Esophagus muscularis mucosa (tissue), 4 donors: ENCODE measurements around the gene CDC42BPA. TPM values are rescaled to one million over a fixed set of nuclear protein-coding genes. Genes with fewer than 3 reads are reported as not detected.

Source experiments
- DNase-seq: peaks from one replicate; pipeline ENCODE4 v3.0.0-alpha.2; 2017; ENCODE audit errors: extremely low spot score
- H3K27ac ChIP-seq, 4 donors: fragments of 200-600 bp; sonication (generic); replicated peaks in 1 of 4; 1 replicate in 3 of 4; 2 replicates in 1 of 4; pipeline ENCODE4 v1.5.1; 2016 to 2019; ENCODE audit warnings: mild to moderate bottlenecking in 1 of 4
- H3K27me3 ChIP-seq, 4 donors: fragments of 200-600 bp; sonication (generic); one replicate each; pipeline versions ENCODE4 v1.5.1 to v1.6.0; 2016 to 2019
- H3K36me3 ChIP-seq, 4 donors: fragments of 200-600 bp; sonication (generic); one replicate each; pipeline ENCODE4 v1.5.1; 2016 to 2019
- H3K4me1 ChIP-seq, 4 donors: fragments of 200-600 bp; sonication (generic); one replicate each; pipeline ENCODE4 v1.5.1; 2016 to 2019
- H3K4me3 ChIP-seq, 4 donors: fragments of 200-600 bp; sonication (generic); 1 replicate in 2 of 4; 2 replicates in 2 of 4; pipeline ENCODE4 v1.5.1; 2016 to 2019; ENCODE audit warnings: mild to moderate bottlenecking in 4 of 4, moderate library complexity in 1 of 4
- H3K9me3 ChIP-seq, 4 donors: fragments of 200-600 bp; sonication (generic); 1 replicate in 3 of 4; 2 replicates in 1 of 4; pipeline ENCODE4 v1.5.1; 2016 to 2019
- EP300 ChIP-seq: sonication (generic); formaldehyde crosslinking; IDR thresholded peaks from one replicate; pipeline ENCODE4 v1.6.1; 2017; ENCODE audit warnings: antibody characterized with exemption
- POLR2A ChIP-seq: fragments of 450-650 bp; IDR thresholded peaks from one replicate; pipeline ENCODE4 v1.6.1; 2017; ENCODE audit warnings: antibody characterized with exemption, moderate library complexity, mild to moderate bottlenecking, low read depth
- POLR2AphosphoS5 ChIP-seq, 2 donors: sonication (generic); formaldehyde crosslinking; IDR thresholded peaks; one replicate each; pipeline ENCODE4 v1.6.1; 2017; ENCODE audit warnings: antibody characterized with exemption in 2 of 2
- WGBS: methylation state at CpG from one replicate; pipeline ENCODE4 v1.1.5; 2018; 5-methylcytosine and 5-hydroxymethylcytosine counted together
- intact Hi-C: fragments of 100-400 bp; cut with DNase I; formaldehyde crosslinking; loops from one replicate; pipeline ENCODE4 v1.15.1; 2023
- total RNA-seq, 4 donors: library from RNA; depleted of rRNA; stranded (reverse); fragments of >200 nt; gene quantifications; one replicate each; pipeline versions ENCODE4 v1.1.0 to v1.2.1, GENCODE V29; 2016
- TF ChIP-seq, protein P1 (sequence below), 3 experiments: fragments of 200-600 bp in 2 of 3; fragments of 450-650 bp in 1 of 3; sonication (generic) in 2 of 3; IDR thresholded peaks; one replicate each; pipeline ENCODE4 v1.5.1; 2017 to 2019; ENCODE audit warnings: antibody characterized with exemption in 3 of 3, mild to moderate bottlenecking in 2 of 3, moderate library complexity in 1 of 3

The CDC42BPA gene
- total RNA-seq, 4 donors from 2014 or later, result 59.5 to 72.2 (median 69.7) TPM

DNA sequence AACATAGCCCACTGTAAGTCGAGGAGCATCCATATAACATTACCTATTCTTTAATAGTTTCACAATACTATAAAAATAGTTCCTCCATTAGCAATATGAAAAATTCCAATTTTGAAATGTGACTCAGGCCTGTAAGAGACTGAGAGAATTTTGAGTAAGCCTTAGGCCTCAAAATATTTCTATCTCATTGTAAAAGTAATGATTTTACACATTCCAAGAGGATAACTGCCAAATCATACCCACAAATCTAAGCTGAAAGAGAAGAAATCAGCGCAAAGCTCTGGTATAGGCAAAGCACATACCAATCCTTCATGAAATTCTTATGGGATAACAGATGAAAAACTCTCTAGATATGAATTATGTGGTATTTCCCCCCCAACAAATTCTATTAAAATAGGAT is 144.1 kb downstream of the CDC42BPA start:
- no peaks in the 10 kb centered on the region for H3K9me3 ChIP-seq
- no peak overlapping the region for H3K4me3 ChIP-seq
- no peaks in the 10 kb centered on the region for H3K36me3 ChIP-seq
- H3K27ac ChIP-seq, result no peak overlapping the region
- no peak for TF ChIP-seq EP300
- TF ChIP-seq POLR2AphosphoS5 (IDR thresholded peaks at IDR 0.05), result no peak
- no peak for TF ChIP-seq POLR2A
- TF ChIP-seq, protein P1, sequence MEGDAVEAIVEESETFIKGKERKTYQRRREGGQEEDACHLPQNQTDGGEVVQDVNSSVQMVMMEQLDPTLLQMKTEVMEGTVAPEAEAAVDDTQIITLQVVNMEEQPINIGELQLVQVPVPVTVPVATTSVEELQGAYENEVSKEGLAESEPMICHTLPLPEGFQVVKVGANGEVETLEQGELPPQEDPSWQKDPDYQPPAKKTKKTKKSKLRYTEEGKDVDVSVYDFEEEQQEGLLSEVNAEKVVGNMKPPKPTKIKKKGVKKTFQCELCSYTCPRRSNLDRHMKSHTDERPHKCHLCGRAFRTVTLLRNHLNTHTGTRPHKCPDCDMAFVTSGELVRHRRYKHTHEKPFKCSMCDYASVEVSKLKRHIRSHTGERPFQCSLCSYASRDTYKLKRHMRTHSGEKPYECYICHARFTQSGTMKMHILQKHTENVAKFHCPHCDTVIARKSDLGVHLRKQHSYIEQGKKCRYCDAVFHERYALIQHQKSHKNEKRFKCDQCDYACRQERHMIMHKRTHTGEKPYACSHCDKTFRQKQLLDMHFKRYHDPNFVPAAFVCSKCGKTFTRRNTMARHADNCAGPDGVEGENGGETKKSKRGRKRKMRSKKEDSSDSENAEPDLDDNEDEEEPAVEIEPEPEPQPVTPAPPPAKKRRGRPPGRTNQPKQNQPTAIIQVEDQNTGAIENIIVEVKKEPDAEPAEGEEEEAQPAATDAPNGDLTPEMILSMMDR (IDR thresholded peaks at IDR 0.05), result no peak
- intact Hi-C loops, result no loop called here
- DNase-seq, result no peak
- peaks cover 0 to 10% (median 0%) of the 10 kb centered on the region in 4 donors for H3K4me1 ChIP-seq
- 95% methylated on average over 2 of the region's 2 CpGs for WGBS
- H3K27me3 ChIP-seq, result no peaks in the 10 kb centered on the region

DNA sequence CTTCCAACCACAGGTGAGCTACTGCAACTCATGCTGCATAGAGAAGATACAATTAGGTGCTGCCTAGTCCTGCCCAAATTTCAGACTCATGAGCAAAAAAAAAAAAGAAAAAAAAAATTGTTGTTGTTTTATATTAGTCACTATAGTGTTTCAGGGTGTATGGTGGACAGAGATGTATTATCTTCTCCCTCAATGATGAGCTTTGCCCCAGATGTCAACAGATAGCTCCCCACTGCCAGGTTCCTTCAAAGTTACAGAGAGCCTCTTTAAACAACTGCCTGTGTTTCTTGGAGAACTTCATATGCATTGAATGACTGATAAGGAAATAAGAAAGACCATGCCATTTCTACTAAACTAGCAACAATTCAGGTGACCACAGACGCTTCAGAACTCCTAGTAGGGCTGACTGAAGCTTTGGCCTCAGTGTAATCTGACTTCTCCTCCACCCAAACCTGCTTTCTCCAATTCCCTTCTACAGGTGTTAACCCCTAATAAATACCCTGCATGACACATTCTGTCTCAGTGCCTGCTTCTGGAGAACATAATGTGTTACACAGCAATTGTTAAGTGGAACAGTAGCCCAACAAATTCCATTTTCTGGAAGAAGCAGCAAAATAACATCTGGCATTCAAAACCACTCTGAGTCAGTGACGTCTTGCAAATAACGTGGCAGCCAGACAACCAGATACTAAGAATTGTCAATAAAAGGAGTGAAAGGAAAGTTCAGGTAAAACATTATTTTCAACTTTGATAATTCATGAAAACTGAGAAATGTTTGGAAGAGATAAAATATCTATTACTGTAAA is 147.7 kb downstream of the CDC42BPA start:
- 63% methylated on average over 3 of the region's 3 CpGs for WGBS
- no peak for DNase-seq
- intact Hi-C loops, result no loop called here
- Histone ChIP-seq H3K4me3 (no peak overlapping the region), H3K9me3 (no peaks in the 10 kb centered on the region), H3K4me1 (peaks cover 0 to 10% (median 3%) of the 10 kb centered on the region in 4 donors), H3K27ac (no peak overlapping the region), H3K27me3 (no peaks in the 10 kb centered on the region), H3K36me3 (no peaks in the 10 kb centered on the region)
- no peak for TF ChIP-seq EP300
- TF ChIP-seq, protein P1 (IDR thresholded peaks at IDR 0.05), result no peak
- no peak for TF ChIP-seq POLR2AphosphoS5 (IDR thresholded peaks at IDR 0.05)
- no peak for TF ChIP-seq POLR2A

DNA sequence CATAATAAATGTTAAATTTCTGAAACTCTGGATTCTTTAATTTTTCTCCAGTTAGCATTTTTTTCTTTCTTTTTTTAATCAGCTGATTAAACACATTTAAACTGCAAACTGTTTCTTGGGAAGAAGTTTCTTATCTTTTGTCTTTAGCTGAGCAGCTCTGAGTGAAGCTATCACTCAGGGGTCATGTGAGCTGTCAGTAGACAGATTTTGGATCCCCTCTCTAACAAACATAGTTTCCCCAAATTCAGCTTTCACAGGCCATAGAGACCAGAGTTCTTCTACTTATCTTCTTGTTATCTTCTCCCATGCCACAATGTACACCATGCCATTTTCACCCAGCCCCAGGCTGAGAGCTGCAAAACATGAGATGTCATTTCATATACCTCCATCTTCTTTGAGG is 148.9 kb downstream of the CDC42BPA start:
- Histone ChIP-seq H3K27me3 (no peaks in the 10 kb centered on the region), H3K4me3 (no peak overlapping the region), H3K4me1 (peaks cover 0 to 10% (median 3%) of the 10 kb centered on the region in 4 donors), H3K9me3 (no peaks in the 10 kb centered on the region), H3K27ac (no peak overlapping the region), H3K36me3 (no peaks in the 10 kb centered on the region)
- TF ChIP-seq POLR2A (no peak), POLR2AphosphoS5 (IDR thresholded peaks at IDR 0.05) (no peak), EP300 (no peak)
- TF ChIP-seq, protein P1 (IDR thresholded peaks at IDR 0.05), result no peak
- intact Hi-C loops, result no loop called here
- DNase-seq, result no peak

DNA sequence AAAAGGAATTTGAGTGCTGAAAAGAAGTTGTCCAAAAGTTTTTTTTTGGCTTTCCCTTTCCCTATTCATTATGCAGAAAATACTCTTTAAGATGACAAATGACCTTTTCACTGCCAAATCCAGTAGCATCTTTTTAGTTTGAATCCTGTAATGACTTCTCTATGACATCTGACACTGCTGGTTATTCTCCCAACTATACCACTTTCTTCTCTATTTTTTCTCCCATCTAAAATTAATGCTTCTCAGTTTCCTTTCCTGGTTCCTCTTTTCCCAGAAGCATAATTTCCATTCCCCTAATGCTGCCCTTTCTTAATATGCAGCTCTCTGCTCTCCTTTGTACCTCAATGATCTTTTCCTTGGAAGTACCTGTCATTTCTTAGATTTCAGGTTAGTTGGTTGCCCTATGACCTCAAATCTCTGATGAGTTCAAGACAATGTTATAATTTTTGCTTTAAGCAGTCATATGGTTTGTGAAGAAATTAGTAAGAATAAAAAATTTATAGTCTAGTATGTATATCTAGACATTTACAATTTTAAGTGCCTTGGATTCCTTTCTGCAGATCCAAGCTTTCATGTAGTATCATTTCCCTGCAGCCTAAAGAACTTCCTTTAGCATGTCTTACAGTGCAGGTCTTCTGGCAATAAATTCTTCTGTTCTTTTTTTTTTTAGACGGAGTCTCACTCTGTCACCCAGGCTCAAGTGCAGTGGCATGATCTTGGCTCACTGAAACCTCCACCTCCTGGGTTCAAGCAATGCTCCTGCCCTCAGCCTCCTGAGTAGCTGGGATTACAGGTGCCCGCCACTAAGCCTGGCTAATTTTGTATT is 150.8 kb downstream of the CDC42BPA start:
- no peak for DNase-seq
- TF ChIP-seq EP300, result no peak
- TF ChIP-seq, protein P1 (IDR thresholded peaks at IDR 0.05), result no peak
- no peak for TF ChIP-seq POLR2AphosphoS5 (IDR thresholded peaks at IDR 0.05)
- no peak for TF ChIP-seq POLR2A
- no peaks in the 10 kb centered on the region for H3K27me3 ChIP-seq
- H3K4me3 ChIP-seq, result no peak overlapping the region
- no peaks in the 10 kb centered on the region for H3K36me3 ChIP-seq
- intact Hi-C loops, result no loop called here
- WGBS, result 83% methylated on average over 2 of the region's 2 CpGs
- H3K27ac ChIP-seq, result no peak overlapping the region
- H3K9me3 ChIP-seq, result no peaks in the 10 kb centered on the region
- peaks cover 0 to 10% (median 3%) of the 10 kb centered on the region in 4 donors for H3K4me1 ChIP-seq
